Keratinocyte (primary cell): ENCODE results near the gene TMEM256. TPM values are rescaled to one million over a fixed set of nuclear protein-coding genes. Genes with fewer than 3 reads are reported as not detected.
A peak's percentile ranks its signal among the peaks of the same experiment; 100 is the strongest.

Source experiments
- DNase-seq: peaks from one replicate; pipeline ENCODE4 v3.0.0-alpha.2; 2011; ENCODE audit warnings: low read depth, missing footprints, low spot score
- FAIRE-seq: peaks from 2 replicates; lab custom pipeline; 2011; peaks lifted over from hg19 to GRCh38; lab: Jason Lieb, UNC
- H2AFZ ChIP-seq: 2 replicates; pipeline ENCODE4 v1.6.0; 2012; ENCODE audit warnings: low read length, control low read depth, inconsistent platforms; ENCODE audit not compliant: control insufficient read depth
- H3K27ac ChIP-seq: 2 replicates; pipeline ENCODE4 v1.5.1; 2011; ENCODE audit warnings: low read length; ENCODE audit not compliant: control insufficient read depth, insufficient read depth
- H3K27me3 ChIP-seq: 3 replicates; pipeline ENCODE4 v1.6.0; 2011; ENCODE audit warnings: low read length; ENCODE audit not compliant: control insufficient read depth, insufficient read depth; ENCODE audit errors: extremely low read depth
- H3K36me3 ChIP-seq, 2 experiments: 2 replicates in 1 of 2; 3 replicates in 1 of 2; pipeline ENCODE4 v1.5.1; 2011; ENCODE audit warnings: low read length in 2 of 2, mild to moderate bottlenecking in 1 of 2; ENCODE audit not compliant: control insufficient read depth in 2 of 2, insufficient read depth in 2 of 2; ENCODE audit errors: extremely low read depth in 1 of 2
- H3K4me1 ChIP-seq: 3 replicates; pipeline ENCODE4 v1.5.1; 2011; ENCODE audit warnings: low read length; ENCODE audit not compliant: control insufficient read depth, insufficient read depth; ENCODE audit errors: extremely low read depth
- H3K4me2 ChIP-seq: 3 replicates; pipeline ENCODE4 v1.6.0; 2011; ENCODE audit warnings: low read depth, low read length; ENCODE audit not compliant: control insufficient read depth, insufficient read depth; ENCODE audit errors: extremely low read depth
- H3K4me3 ChIP-seq, 3 experiments: fragments of 200-600 bp in 1 of 3; sonication (generic) in 1 of 3; 2 replicates in 2 of 3; 3 replicates in 1 of 3; pipeline ENCODE4 v1.5.1; 2011 to 2016; ENCODE audit warnings: low read length in 3 of 3, mild to moderate bottlenecking in 3 of 3, control low read depth in 2 of 3, inconsistent platforms in 1 of 3, low read depth in 1 of 3, mixed read lengths in 1 of 3, mixed run types in 1 of 3, moderate library complexity in 1 of 3; ENCODE audit not compliant: control insufficient read depth in 2 of 3, insufficient read depth in 2 of 3; ENCODE audit errors: extremely low read depth in 1 of 3
- H3K79me2 ChIP-seq: 2 replicates; pipeline ENCODE4 v1.6.0; 2012; ENCODE audit warnings: low read length; ENCODE audit not compliant: control insufficient read depth, insufficient read depth
- H3K9ac ChIP-seq: 3 replicates; pipeline ENCODE4 v1.6.0; 2011; ENCODE audit warnings: low read length; ENCODE audit not compliant: control insufficient read depth, insufficient read depth; ENCODE audit errors: extremely low read depth
- H3K9me1 ChIP-seq: 3 replicates; pipeline ENCODE4 v1.6.0; 2011; ENCODE audit warnings: low read length; ENCODE audit not compliant: control insufficient read depth, insufficient read depth; ENCODE audit errors: extremely low read depth
- H3K9me3 ChIP-seq: 2 replicates; pipeline ENCODE4 v1.5.1; 2012; ENCODE audit warnings: low read depth, low read length; ENCODE audit not compliant: control insufficient read depth
- H4K20me1 ChIP-seq: 3 replicates; pipeline ENCODE4 v1.6.0; 2011; ENCODE audit warnings: low read length; ENCODE audit not compliant: control insufficient read depth, insufficient read depth; ENCODE audit errors: extremely low read depth
- CTCF ChIP-seq, 3 experiments: IDR thresholded peaks in 1 of 3; conservative IDR thresholded peaks in 1 of 3; optimal IDR thresholded peaks in 1 of 3; 2 replicates in 2 of 3; 3 replicates in 1 of 3; pipeline versions ENCODE3 to v1.5.1; 2011; ENCODE audit warnings: low read length in 3 of 3, mild to moderate bottlenecking in 3 of 3, moderate library complexity in 2 of 3, control low read depth in 1 of 3, inconsistent platforms in 1 of 3; ENCODE audit not compliant: insufficient read depth in 2 of 3; ENCODE audit errors: extremely low read depth in 1 of 3
- EZH2 ChIP-seq: IDR thresholded peaks from one replicate; pipeline ENCODE4 v1.6.1; 2012; ENCODE audit warnings: inconsistent platforms, mild to moderate bottlenecking, low read length, moderate library complexity
- dilution Hi-C: fragments of 300-500 bp; cut with MboI; formaldehyde crosslinking; loops from one replicate; pipeline ENCODE4 v1.7.0; 2020; ENCODE audit warnings: low sequenced_read_pairs; ENCODE audit not compliant: extremely low pct_ligation_motif_present
- polyA plus RNA-seq, 5 experiments: library from polyadenylated mRNA; depleted of rRNA in 3 of 5; stranded (reverse) in 3 of 5; stranded (forward) in 1 of 5; unstranded in 1 of 5; fragments of >200 nt; gene quantifications; 1 replicate in 1 of 5; 2 replicates in 3 of 5; 3 replicates in 1 of 5; pipeline versions ENCODE4 v1.2.1 to v1.2.3, GENCODE V29; 2011 to 2012; ENCODE audit warnings: missing spikeins in 2 of 5, low read depth in 1 of 5, low replicate concordance in 1 of 5

TMEM256 gene
- polyA plus RNA-seq, 1 donor (not counting 4 experiments of a cell fraction or from before 2014, with no cell fraction given), result 68.1 TPM

- DNase-seq (no peak), FAIRE-seq (peak; percentile 79)
- peak overlapping the region; percentile 62 to 84 (median 73) for H3K4me3 ChIP-seq
- dilution Hi-C loops, result no loop called here
- H3K9ac ChIP-seq, result peak overlapping the region; percentile 76
- no peak for TF ChIP-seq CTCF (optimal IDR thresholded peaks at IDR 0.05 in 1 of 3, IDR thresholded peaks at IDR 0.05 in 1 of 3, conservative IDR thresholded peaks at IDR 0.05 in 1 of 3; ENCODE audit: extremely low read depth in 1 of 3, insufficient read depth in 2 of 3, low read length in 3 of 3)
- no peak for TF ChIP-seq EZH2
- no peaks in the 10 kb centered on the region for H3K9me3 ChIP-seq
- H3K79me2 ChIP-seq, result peaks cover 7% of the 10 kb centered on the region
- H2AFZ ChIP-seq, result peak overlapping the region; percentile 91
- H3K27ac ChIP-seq, result no peak overlapping the region
- H4K20me1 ChIP-seq, result no peaks in the 10 kb centered on the region
- peaks cover 0 to 7% of the 10 kb centered on the region in 2 experiments for H3K36me3 ChIP-seq
- no peaks in the 10 kb centered on the region for H3K9me1 ChIP-seq
- H3K27me3 ChIP-seq, result no peaks in the 10 kb centered on the region
- H3K4me2 ChIP-seq, result peak overlapping the region; percentile 82
- peaks cover 14% of the 10 kb centered on the region for H3K4me1 ChIP-seq
Measured at GRCh38 chr17:7380321-7380720, 23.6 kb downstream of the TMEM256 start.

DNA sequence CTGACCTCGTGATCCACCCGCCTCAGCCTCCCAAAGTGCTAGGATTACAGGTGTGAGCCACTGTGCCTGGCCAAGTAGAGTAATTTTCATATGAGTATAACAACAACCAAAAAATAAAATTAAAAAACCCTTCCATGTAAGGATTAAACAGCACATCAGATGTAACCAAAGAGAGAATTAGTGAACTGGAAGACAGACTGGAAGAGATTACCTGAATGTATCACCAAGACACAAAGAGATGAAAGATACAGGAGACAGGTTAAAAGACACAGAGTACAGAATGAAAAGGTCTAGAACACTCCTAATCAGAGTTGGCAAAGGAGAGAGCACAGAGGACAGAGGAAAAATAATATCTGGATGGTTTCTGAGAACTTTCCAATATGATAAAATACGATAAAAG, 24.8 kb downstream of the TMEM256 start:
- H3K27me3 ChIP-seq, result no peaks in the 10 kb centered on the region
- peaks cover 14% of the 10 kb centered on the region for H3K4me1 ChIP-seq
- H3K4me3 ChIP-seq, result no peak overlapping the region
- peaks cover 7% of the 10 kb centered on the region for H3K79me2 ChIP-seq
- H3K27ac ChIP-seq, result no peak overlapping the region
- TF ChIP-seq CTCF (optimal IDR thresholded peaks at IDR 0.05 in 1 of 3, IDR thresholded peaks at IDR 0.05 in 1 of 3, conservative IDR thresholded peaks at IDR 0.05 in 1 of 3; ENCODE audit: extremely low read depth in 1 of 3, insufficient read depth in 2 of 3, low read length in 3 of 3) (no peak), EZH2 (no peak)
- no peaks in the 10 kb centered on the region for H4K20me1 ChIP-seq
- H3K4me2 ChIP-seq, result no peak overlapping the region
- no peak overlapping the region for H3K9ac ChIP-seq
- DNase-seq, result no peak
- no peaks in the 10 kb centered on the region for H3K9me3 ChIP-seq
- no peak for FAIRE-seq
- H2AFZ ChIP-seq, result no peak overlapping the region
- dilution Hi-C loops, result no loop called here
- H3K9me1 ChIP-seq, result no peaks in the 10 kb centered on the region
- H3K36me3 ChIP-seq, result peaks cover 0 to 5% of the 10 kb centered on the region in 2 experiments
